ENCODE results near the gene IL20RA.
"Not testable (repeated sequence)": the region's sequence is repeated elsewhere in the genome, so short reads cannot be mapped to it uniquely, and the experiment has no call there.

The IL20RA gene

DNA sequence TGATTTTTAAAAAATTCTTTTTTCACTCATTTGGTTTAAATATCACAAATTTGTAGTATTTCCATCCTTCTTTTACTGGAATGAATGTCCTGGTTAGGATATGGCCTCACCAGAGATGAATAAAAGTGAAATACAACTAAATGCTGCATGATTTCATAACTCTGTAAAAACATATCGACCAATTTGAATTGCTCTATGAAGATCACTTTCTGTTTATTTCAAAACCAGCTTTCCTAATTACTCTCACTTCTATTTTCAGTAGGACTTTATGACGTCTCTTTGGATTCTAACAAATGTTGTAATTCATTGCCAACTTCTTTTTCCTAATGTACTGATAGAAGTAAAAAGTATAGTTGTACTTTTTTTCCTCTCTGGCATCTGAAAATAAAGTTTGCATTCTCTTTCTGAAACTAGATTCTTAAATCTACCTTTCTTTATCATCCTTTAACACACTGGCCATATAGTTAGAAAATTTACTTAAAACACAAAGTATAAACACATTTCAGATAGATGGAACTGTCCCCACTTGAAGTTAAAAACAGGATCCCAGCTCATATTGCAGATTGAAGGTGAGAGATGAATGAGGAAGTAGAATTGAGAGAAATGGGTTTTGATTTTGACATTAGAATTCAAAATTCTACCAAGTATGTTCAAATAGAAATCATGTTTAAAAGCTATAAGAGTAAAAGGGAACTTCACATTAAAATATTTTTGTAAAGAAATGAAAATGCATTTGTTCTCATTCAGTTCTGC is 40.3 kb upstream of the IL20RA start:
- no peak for TF ChIP-seq CTCF (IDR thresholded peaks at IDR 0.05; ENCODE audit: low read depth, low read length)
- DNase-seq (ENCODE audit: extremely low read depth, low read depth) = no peak

- no peak for TF ChIP-seq CTCF (IDR thresholded peaks at IDR 0.05; ENCODE audit: low read depth, low read length)
- no peak for DNase-seq (ENCODE audit: extremely low read depth, low read depth)
Measured at GRCh38 chr6:137084090-137084489, 39.3 kb upstream of the IL20RA start.

DNA sequence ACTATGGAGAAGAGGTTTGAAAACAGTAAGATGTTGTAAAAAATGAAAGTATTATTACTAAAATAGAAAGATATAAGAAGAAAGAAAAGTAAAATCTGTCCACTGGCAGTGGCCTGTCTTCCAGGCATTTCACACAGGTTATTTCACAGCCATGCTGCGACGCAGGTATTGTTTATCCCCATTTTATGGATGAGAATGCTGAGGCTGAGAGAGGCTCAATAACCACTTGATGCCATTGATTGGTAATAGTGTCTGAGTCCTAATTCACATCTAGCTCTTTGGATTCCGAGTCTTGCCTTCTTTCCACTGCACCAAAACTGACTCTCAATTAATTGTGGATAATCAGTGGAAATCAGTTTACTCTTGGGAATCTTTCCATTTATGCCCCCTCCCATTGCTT is 37.2 kb upstream of the IL20RA start:
- TF ChIP-seq CTCF (IDR thresholded peaks at IDR 0.05; ENCODE audit: low read depth, low read length) = no peak
- no peak for DNase-seq (ENCODE audit: extremely low read depth, low read depth)

- no peak for TF ChIP-seq CTCF (IDR thresholded peaks at IDR 0.05; ENCODE audit: low read depth, low read length)
- no peak for DNase-seq (ENCODE audit: extremely low read depth, low read depth)
Measured at GRCh38 chr6:137080711-137081110, 35.9 kb upstream of the IL20RA start.

DNA sequence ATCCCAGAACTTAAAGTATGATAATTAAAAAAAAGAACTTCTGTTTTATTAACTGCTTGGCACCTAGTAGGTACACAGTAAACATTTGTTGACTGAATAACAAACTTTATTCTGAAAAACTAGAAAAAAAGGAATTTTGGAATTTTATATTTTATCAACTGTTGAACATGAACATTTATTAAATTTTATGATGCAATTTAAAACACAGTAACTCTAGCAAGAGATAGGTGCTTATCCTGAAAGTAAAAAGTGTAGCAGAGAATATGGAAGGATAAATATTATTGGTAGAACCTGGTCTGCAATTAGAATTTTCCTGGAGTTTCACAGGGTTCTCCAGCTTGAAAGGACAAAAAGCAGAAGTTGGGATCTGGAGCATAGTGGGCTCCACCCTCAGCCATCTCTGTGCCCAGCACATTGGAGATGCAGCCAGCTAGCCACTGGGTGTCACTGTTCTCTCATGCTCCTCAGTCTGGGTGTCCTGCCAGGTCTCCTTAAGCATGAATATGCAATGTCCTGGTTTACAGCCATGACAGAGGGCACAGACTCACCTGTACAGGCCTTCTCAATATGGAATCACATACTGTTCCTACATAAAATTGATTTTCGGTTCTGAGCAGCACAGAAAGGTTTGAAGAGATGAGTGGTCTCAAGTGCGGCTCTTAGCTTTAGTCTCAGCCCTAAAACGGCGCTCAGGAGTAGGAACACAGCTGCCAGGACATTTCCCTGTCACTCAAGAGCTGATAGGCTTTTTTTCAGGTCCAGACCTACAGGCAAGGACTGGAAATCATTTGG is 31.7 kb upstream of the IL20RA start:
- peak; percentile 85 for TF ChIP-seq CTCF (IDR thresholded peaks at IDR 0.05; ENCODE audit: low read depth, low read length)
- DNase-seq (ENCODE audit: extremely low read depth, low read depth) = peak; percentile 19

- not testable (repeated sequence) for DNase-seq (ENCODE audit: extremely low read depth, low read depth)
Measured at GRCh38 chr6:137075790-137076189, 31.0 kb upstream of the IL20RA start.

DNA sequence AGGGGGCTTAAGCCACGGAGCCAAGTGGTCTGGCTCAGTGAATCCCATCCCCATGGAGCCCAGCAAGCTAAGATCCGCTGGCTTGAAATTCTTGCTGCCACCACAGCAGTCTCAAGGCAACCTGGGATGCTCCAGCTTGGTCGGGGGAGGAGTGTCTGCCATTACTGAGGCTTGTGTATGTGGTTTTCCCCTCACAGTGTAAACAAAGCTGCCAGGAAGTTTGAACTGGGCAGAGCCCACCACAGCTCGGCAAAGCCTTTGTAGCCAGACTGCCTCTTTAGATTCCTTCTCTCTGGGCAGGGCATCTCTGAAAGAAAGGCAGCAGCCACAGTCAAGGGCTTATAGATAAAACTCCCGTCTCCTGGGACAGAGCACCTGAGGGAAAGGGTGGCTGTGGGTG is 25.5 kb upstream of the IL20RA start:
- no peak for TF ChIP-seq CTCF (IDR thresholded peaks at IDR 0.05; ENCODE audit: low read depth, low read length)
- no peak for DNase-seq (ENCODE audit: extremely low read depth, low read depth)

All from AG09319 (cell line).